H1 (cell line): Measurements from ENCODE around the gene CRAT. TPM values are rescaled to one million over a fixed set of nuclear protein-coding genes. Genes with fewer than 3 reads are reported as not detected.

Source experiments
- BACH1 ChIP-seq: IDR thresholded peaks from 2 replicates; pipeline ENCODE4 v1.6.1; 2012; ENCODE audit warnings: low read length, improper control_type of control experiment
- CBX8 ChIP-seq: fragments of 300-800, 300-1000 bp; sonication (generic); IDR thresholded peaks from 2 replicates; pipeline ENCODE4 v1.7.1; 2016; ENCODE audit warnings: low read depth, low read length, borderline replicate concordance
- POLR2A ChIP-seq, 2 experiments: IDR thresholded peaks; 1 replicate in 1 of 2; 2 replicates in 1 of 2; pipeline ENCODE4 v1.6.1; 2011; ENCODE audit warnings: low read depth in 2 of 2, low read length in 2 of 2, mild to moderate bottlenecking in 2 of 2; ENCODE audit errors: control extremely low read depth in 1 of 2
- SIX5 ChIP-seq: IDR thresholded peaks from 2 replicates; pipeline ENCODE4 v1.6.1; 2011; ENCODE audit warnings: mild to moderate bottlenecking, low read depth, low read length
- TAF1 ChIP-seq: IDR thresholded peaks from 2 replicates; pipeline ENCODE4 v1.6.1; 2011; ENCODE audit warnings: mild to moderate bottlenecking, low read depth, low read length
- TCF12 ChIP-seq: IDR thresholded peaks from 2 replicates; pipeline ENCODE4 v1.6.1; 2011; ENCODE audit warnings: low read depth, mild to moderate bottlenecking, low read length
- polyA plus RNA-seq, 7 experiments: library from polyadenylated mRNA; depleted of rRNA in 3 of 7; stranded (reverse) in 5 of 7; unstranded in 2 of 7; fragments of >200 nt in 5 of 7; fragments of 200-250 nt in 2 of 7; gene quantifications; 1 replicate in 5 of 7; 2 replicates in 1 of 7; 4 replicates in 1 of 7; pipeline versions ENCODE4 v1.2.1 to v1.2.3, GENCODE V29; 2011 to 2013; ENCODE audit warnings: missing spikeins in 2 of 7, mixed read lengths in 2 of 7
- total RNA-seq: library from RNA; stranded (reverse); fragmentation: NEBNext Ultra II Directional; extraction: Animal tissue kit (Norgen Biotek cat#: 25700); gene quantifications from 2 replicates; pipeline ENCODE4 v1.2.1, GENCODE V29; 2021
- TF ChIP-seq, protein P1 (sequence below): IDR thresholded peaks from 2 replicates; pipeline ENCODE4 v1.6.1; 2011; ENCODE audit warnings: low read length, improper control_type of control experiment
- TF ChIP-seq, protein P2 (sequence below): fragments of 300-600 bp; sonication (generic); IDR thresholded peaks from 2 replicates; pipeline ENCODE4 v1.7.1; 2012; ENCODE audit warnings: low read length, moderate library complexity, mild to moderate bottlenecking, inconsistent platforms; ENCODE audit not compliant: insufficient replicate concordance

CRAT gene
- total and polyA plus RNA-seq, 2 of the 8 experiments (the other 6 are each of a cell fraction or from before 2014, with no cell fraction given) = 8.2 to 17.3 TPM

DNA sequence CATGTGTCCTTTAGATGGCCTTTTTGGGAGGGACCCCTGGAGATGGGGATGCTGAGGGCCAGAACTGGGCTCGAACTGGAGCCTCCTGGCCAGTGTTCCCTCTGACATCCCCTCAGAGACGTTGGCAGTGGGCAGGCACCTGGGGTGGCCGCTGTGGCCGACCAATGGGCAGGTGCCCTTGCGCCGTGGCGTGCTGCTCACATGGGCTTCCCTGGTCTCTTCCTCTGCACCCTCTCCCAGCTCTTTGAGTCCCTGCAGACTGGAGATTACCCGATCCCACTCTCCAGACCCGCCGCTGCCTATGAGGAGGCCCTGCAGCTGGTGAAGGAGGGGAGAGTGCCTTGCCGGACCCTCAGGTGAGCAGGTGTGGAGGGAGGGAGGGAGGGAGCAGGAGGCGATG lies 49.6 kb downstream of the CRAT start (continued):
- TF ChIP-seq, protein P1, sequence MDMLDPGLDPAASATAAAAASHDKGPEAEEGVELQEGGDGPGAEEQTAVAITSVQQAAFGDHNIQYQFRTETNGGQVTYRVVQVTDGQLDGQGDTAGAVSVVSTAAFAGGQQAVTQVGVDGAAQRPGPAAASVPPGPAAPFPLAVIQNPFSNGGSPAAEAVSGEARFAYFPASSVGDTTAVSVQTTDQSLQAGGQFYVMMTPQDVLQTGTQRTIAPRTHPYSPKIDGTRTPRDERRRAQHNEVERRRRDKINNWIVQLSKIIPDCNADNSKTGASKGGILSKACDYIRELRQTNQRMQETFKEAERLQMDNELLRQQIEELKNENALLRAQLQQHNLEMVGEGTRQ = no peak
- TF ChIP-seq, protein P2, sequence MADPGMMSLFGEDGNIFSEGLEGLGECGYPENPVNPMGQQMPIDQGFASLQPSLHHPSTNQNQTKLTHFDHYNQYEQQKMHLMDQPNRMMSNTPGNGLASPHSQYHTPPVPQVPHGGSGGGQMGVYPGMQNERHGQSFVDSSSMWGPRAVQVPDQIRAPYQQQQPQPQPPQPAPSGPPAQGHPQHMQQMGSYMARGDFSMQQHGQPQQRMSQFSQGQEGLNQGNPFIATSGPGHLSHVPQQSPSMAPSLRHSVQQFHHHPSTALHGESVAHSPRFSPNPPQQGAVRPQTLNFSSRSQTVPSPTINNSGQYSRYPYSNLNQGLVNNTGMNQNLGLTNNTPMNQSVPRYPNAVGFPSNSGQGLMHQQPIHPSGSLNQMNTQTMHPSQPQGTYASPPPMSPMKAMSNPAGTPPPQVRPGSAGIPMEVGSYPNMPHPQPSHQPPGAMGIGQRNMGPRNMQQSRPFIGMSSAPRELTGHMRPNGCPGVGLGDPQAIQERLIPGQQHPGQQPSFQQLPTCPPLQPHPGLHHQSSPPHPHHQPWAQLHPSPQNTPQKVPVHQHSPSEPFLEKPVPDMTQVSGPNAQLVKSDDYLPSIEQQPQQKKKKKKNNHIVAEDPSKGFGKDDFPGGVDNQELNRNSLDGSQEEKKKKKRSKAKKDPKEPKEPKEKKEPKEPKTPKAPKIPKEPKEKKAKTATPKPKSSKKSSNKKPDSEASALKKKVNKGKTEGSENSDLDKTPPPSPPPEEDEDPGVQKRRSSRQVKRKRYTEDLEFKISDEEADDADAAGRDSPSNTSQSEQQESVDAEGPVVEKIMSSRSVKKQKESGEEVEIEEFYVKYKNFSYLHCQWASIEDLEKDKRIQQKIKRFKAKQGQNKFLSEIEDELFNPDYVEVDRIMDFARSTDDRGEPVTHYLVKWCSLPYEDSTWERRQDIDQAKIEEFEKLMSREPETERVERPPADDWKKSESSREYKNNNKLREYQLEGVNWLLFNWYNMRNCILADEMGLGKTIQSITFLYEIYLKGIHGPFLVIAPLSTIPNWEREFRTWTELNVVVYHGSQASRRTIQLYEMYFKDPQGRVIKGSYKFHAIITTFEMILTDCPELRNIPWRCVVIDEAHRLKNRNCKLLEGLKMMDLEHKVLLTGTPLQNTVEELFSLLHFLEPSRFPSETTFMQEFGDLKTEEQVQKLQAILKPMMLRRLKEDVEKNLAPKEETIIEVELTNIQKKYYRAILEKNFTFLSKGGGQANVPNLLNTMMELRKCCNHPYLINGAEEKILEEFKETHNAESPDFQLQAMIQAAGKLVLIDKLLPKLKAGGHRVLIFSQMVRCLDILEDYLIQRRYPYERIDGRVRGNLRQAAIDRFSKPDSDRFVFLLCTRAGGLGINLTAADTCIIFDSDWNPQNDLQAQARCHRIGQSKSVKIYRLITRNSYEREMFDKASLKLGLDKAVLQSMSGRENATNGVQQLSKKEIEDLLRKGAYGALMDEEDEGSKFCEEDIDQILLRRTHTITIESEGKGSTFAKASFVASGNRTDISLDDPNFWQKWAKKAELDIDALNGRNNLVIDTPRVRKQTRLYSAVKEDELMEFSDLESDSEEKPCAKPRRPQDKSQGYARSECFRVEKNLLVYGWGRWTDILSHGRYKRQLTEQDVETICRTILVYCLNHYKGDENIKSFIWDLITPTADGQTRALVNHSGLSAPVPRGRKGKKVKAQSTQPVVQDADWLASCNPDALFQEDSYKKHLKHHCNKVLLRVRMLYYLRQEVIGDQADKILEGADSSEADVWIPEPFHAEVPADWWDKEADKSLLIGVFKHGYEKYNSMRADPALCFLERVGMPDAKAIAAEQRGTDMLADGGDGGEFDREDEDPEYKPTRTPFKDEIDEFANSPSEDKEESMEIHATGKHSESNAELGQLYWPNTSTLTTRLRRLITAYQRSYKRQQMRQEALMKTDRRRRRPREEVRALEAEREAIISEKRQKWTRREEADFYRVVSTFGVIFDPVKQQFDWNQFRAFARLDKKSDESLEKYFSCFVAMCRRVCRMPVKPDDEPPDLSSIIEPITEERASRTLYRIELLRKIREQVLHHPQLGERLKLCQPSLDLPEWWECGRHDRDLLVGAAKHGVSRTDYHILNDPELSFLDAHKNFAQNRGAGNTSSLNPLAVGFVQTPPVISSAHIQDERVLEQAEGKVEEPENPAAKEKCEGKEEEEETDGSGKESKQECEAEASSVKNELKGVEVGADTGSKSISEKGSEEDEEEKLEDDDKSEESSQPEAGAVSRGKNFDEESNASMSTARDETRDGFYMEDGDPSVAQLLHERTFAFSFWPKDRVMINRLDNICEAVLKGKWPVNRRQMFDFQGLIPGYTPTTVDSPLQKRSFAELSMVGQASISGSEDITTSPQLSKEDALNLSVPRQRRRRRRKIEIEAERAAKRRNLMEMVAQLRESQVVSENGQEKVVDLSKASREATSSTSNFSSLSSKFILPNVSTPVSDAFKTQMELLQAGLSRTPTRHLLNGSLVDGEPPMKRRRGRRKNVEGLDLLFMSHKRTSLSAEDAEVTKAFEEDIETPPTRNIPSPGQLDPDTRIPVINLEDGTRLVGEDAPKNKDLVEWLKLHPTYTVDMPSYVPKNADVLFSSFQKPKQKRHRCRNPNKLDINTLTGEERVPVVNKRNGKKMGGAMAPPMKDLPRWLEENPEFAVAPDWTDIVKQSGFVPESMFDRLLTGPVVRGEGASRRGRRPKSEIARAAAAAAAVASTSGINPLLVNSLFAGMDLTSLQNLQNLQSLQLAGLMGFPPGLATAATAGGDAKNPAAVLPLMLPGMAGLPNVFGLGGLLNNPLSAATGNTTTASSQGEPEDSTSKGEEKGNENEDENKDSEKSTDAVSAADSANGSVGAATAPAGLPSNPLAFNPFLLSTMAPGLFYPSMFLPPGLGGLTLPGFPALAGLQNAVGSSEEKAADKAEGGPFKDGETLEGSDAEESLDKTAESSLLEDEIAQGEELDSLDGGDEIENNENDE = no peak
- TF ChIP-seq BACH1 (no peak), CBX8 (no peak), POLR2A (IDR thresholded peaks at IDR 0.05; ENCODE audit: control extremely low read depth in 1 of 2, low read depth in 2 of 2, low read length in 2 of 2) (no peak), TCF12 (no peak), SIX5 (no peak), TAF1 (no peak)
